HEK293 (cell line): ENCODE data around the gene SAP30L.

ENCODE experiments used
- CTCF ChIA-PET: fragments of 350-600 bp; formaldehyde crosslinking; extraction: SDS; loops from one replicate; lab custom pipeline; 2021; ENCODE audit warnings: antibody characterized with exemption; lab: Yijun Ruan, JAX
- POLR2A ChIA-PET: fragments of 300-600 bp; formaldehyde crosslinking; extraction: SDS; loops from one replicate; lab custom pipeline; 2020; ENCODE audit warnings: antibody characterized with exemption, inconsistent platforms; lab: Yijun Ruan, JAX
- H3K27ac ChIP-seq: fragments of 200-500 bp; sonication (Bioruptor generic); 2 replicates; pipeline ENCODE4 v1.5.1; 2014; ENCODE audit warnings: low read depth, low read length, control low read depth, inconsistent platforms; ENCODE audit errors: extremely low read depth
- H3K36me3 ChIP-seq, 2 experiments: fragments of 200-500 bp in 1 of 2; sonication (Bioruptor generic) in 1 of 2; 1 replicate in 1 of 2; 2 replicates in 1 of 2; pipeline ENCODE4 v1.5.1; 2014 to 2017; ENCODE audit warnings: inconsistent platforms in 2 of 2, low read length in 2 of 2; ENCODE audit not compliant: control insufficient read depth in 2 of 2, insufficient read depth in 1 of 2
- H3K4me1 ChIP-seq: fragments of 200-500 bp; sonication (Bioruptor generic); 2 replicates; pipeline ENCODE4 v1.5.1; 2014; ENCODE audit warnings: mild to moderate bottlenecking, low read length, inconsistent platforms; ENCODE audit not compliant: control insufficient read depth, insufficient read depth
- H3K4me3 ChIP-seq: 2 replicates; pipeline ENCODE4 v1.5.1; 2011; ENCODE audit warnings: low read depth, mild to moderate bottlenecking, control low read depth, low read length, moderate library complexity
- H3K9me3 ChIP-seq: fragments of 200-500 bp; sonication (Bioruptor generic); 2 replicates; pipeline ENCODE4 v1.5.1; 2014; ENCODE audit warnings: low read depth, low read length, inconsistent platforms; ENCODE audit not compliant: control insufficient read depth, insufficient read depth
- EGR2 ChIP-seq: fragments of 450-650 bp; formaldehyde crosslinking; IDR thresholded peaks from 2 replicates; pipeline ENCODE4 v1.5.1; 2016; ENCODE audit warnings: low read depth, missing biosample characterization, missing genetic modification characterization
- GFI1B ChIP-seq: fragments of 450-650 bp; formaldehyde crosslinking; IDR thresholded peaks from 2 replicates; pipeline ENCODE4 v1.5.1; 2016; ENCODE audit warnings: missing biosample characterization, missing genetic modification characterization
- KLF1 ChIP-seq: fragments of 450-650 bp; formaldehyde crosslinking; IDR thresholded peaks from 2 replicates; pipeline ENCODE4 v1.5.1; 2016; ENCODE audit warnings: missing biosample characterization, missing genetic modification characterization
- KLF7 ChIP-seq: fragments of 450-650 bp; formaldehyde crosslinking; IDR thresholded peaks from 2 replicates; pipeline ENCODE4 v1.5.1; 2016; ENCODE audit warnings: missing biosample characterization, missing genetic modification characterization, borderline replicate concordance
- SP7 ChIP-seq: fragments of 450-650 bp; formaldehyde crosslinking; IDR thresholded peaks from 2 replicates; pipeline ENCODE4 v1.5.1; 2016; ENCODE audit warnings: missing biosample characterization, missing genetic modification characterization
- ZBTB21 ChIP-seq: fragments of 450-650 bp; formaldehyde crosslinking; IDR thresholded peaks from 2 replicates; pipeline ENCODE4 v1.5.1; 2017; ENCODE audit warnings: missing biosample characterization, missing genetic modification characterization
- ZBTB44 ChIP-seq: fragments of 450-650 bp; IDR thresholded peaks from 2 replicates; pipeline ENCODE4 v1.5.1; 2018; ENCODE audit warnings: missing biosample characterization, mild to moderate bottlenecking, missing genetic modification characterization
- ZBTB6 ChIP-seq: fragments of 450-650 bp; formaldehyde crosslinking; IDR thresholded peaks from 2 replicates; pipeline ENCODE4 v1.5.1; 2017; ENCODE audit warnings: missing biosample characterization, missing genetic modification characterization
- ZFHX2 ChIP-seq: fragments of 450-650 bp; formaldehyde crosslinking; conservative IDR thresholded peaks from 2 replicates; pipeline ENCODE4 v1.5.1; 2016; ENCODE audit warnings: missing biosample characterization, missing genetic modification characterization
- ZNF132 ChIP-seq: fragments of 450-650 bp; formaldehyde crosslinking; IDR thresholded peaks from 2 replicates; pipeline ENCODE4 v1.5.1; 2017; ENCODE audit warnings: missing biosample characterization, missing genetic modification characterization, borderline replicate concordance
- ZNF140 ChIP-seq: fragments of 450-650 bp; formaldehyde crosslinking; IDR thresholded peaks from 2 replicates; pipeline ENCODE4 v1.5.1; 2016; ENCODE audit warnings: missing biosample characterization, missing genetic modification characterization
- ZNF324 ChIP-seq: fragments of 450-650 bp; formaldehyde crosslinking; IDR thresholded peaks from 2 replicates; pipeline ENCODE4 v1.5.1; 2016; ENCODE audit warnings: missing biosample characterization, missing genetic modification characterization
- ZNF335 ChIP-seq: fragments of 450-650 bp; formaldehyde crosslinking; conservative IDR thresholded peaks from 2 replicates; pipeline ENCODE4 v1.5.1; 2016; ENCODE audit warnings: missing biosample characterization, missing genetic modification characterization
- ZNF423 ChIP-seq: fragments of 450-650 bp; formaldehyde crosslinking; IDR thresholded peaks from 2 replicates; pipeline ENCODE4 v1.5.1; 2016; ENCODE audit warnings: missing biosample characterization, missing genetic modification characterization
- ZNF548 ChIP-seq: fragments of 450-650 bp; formaldehyde crosslinking; IDR thresholded peaks from 2 replicates; pipeline ENCODE4 v1.5.1; 2016; ENCODE audit warnings: missing biosample characterization, missing genetic modification characterization
- ZNF585B ChIP-seq: fragments of 450-650 bp; formaldehyde crosslinking; IDR thresholded peaks from 2 replicates; pipeline ENCODE4 v1.5.1; 2016; ENCODE audit warnings: missing biosample characterization, missing genetic modification characterization
- ZNF624 ChIP-seq: fragments of 450-650 bp; formaldehyde crosslinking; IDR thresholded peaks from 2 replicates; pipeline ENCODE4 v1.5.1; 2017; ENCODE audit warnings: missing biosample characterization, missing genetic modification characterization
- TF ChIP-seq, protein P1 (sequence below): fragments of 450-650 bp; formaldehyde crosslinking; IDR thresholded peaks from 2 replicates; pipeline ENCODE4 v1.5.1; 2016; ENCODE audit warnings: missing biosample characterization, missing genetic modification characterization
- TF ChIP-seq, protein P2 (sequence below): fragments of 450-650 bp; formaldehyde crosslinking; IDR thresholded peaks from 2 replicates; pipeline ENCODE4 v1.5.1; 2016; ENCODE audit warnings: missing biosample characterization, missing genetic modification characterization

The SAP30L gene

GRCh38 chr5:154474396-154475334, 28.9 kb downstream of the SAP30L start:
- POLR2A ChIA-PET: no interaction called here
- Histone ChIP-seq H3K36me3 (no peaks in the 10 kb centered on the region), H3K9me3 (no peaks in the 10 kb centered on the region), H3K27ac (no peak overlapping the region), H3K4me1 (peaks cover 12% of the 10 kb centered on the region), H3K4me3 (no peak overlapping the region)
- TF ChIP-seq ZNF585B (tag by site-specific recombination) (no peak), ZNF324 (no peak), ZNF140 (tag by site-specific recombination) (no peak), ZBTB6 (tag by site-specific recombination) (no peak), ZNF335 (no peak), ZFHX2 (tag by site-specific recombination) (no peak), EGR2 (tag by site-specific recombination) (no peak), ZNF624 (tag by site-specific recombination) (no peak), KLF7 (tag by site-specific recombination) (no peak), KLF1 (tag by site-specific recombination) (no peak), ZNF423 (tag by site-specific recombination) (no peak), ZNF548 (tag by site-specific recombination) (no peak), ZNF132 (tag by site-specific recombination) (no peak), ZBTB44 (no peak), SP7 (tag by site-specific recombination) (no peak), ZBTB21 (no peak), GFI1B (tag by site-specific recombination) (no peak)
- TF ChIP-seq, protein P1, sequence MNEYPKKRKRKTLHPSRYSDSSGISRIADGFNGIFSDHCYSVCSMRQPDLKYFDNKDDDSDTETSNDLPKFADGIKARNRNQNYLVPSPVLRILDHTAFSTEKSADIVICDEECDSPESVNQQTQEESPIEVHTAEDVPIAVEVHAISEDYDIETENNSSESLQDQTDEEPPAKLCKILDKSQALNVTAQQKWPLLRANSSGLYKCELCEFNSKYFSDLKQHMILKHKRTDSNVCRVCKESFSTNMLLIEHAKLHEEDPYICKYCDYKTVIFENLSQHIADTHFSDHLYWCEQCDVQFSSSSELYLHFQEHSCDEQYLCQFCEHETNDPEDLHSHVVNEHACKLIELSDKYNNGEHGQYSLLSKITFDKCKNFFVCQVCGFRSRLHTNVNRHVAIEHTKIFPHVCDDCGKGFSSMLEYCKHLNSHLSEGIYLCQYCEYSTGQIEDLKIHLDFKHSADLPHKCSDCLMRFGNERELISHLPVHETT: no peak
- TF ChIP-seq, protein P2, sequence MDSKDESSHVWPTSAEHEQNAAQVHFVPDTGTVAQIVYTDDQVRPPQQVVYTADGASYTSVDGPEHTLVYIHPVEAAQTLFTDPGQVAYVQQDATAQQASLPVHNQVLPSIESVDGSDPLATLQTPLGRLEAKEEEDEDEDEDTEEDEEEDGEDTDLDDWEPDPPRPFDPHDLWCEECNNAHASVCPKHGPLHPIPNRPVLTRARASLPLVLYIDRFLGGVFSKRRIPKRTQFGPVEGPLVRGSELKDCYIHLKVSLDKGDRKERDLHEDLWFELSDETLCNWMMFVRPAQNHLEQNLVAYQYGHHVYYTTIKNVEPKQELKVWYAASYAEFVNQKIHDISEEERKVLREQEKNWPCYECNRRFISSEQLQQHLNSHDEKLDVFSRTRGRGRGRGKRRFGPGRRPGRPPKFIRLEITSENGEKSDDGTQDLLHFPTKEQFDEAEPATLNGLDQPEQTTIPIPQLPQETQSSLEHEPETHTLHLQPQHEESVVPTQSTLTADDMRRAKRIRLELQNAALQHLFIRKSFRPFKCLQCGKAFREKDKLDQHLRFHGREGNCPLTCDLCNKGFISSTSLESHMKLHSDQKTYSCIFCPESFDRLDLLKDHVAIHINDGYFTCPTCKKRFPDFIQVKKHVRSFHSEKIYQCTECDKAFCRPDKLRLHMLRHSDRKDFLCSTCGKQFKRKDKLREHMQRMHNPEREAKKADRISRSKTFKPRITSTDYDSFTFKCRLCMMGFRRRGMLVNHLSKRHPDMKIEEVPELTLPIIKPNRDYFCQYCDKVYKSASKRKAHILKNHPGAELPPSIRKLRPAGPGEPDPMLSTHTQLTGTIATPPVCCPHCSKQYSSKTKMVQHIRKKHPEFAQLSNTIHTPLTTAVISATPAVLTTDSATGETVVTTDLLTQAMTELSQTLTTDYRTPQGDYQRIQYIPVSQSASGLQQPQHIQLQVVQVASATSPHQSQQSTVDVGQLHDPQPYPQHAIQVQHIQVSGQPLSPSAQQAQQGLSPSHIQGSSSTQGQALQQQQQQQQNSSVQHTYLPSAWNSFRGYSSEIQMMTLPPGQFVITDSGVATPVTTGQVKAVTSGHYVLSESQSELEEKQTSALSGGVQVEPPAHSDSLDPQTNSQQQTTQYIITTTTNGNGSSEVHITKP (tag by site-specific recombination): no peak
- CTCF ChIA-PET: interaction anchor here (0.7 kb wide), 1 partner anchor 11 kb away, joined by 3 read pairs; no protein-coding TSS in a partner anchor
